Natural killer cell (primary cell): Measurements from ENCODE around the gene VPS45. TPM values are rescaled to one million over a fixed set of nuclear protein-coding genes. Genes with fewer than 3 reads are reported as not detected.

Source experiments
- ATAC-seq, 3 donors: fragments of 150-1000 bp in 2 of 3; fragments of 200-7000 bp in 1 of 3; cut with Tn5 transposase; 1 replicate in 1 of 3; 2 replicates in 2 of 3; pipeline ENCODE4 v1.10.0; 2021; ENCODE audit warnings: mild to moderate bottlenecking in 2 of 3, moderate library complexity in 2 of 3
- DNase-seq, 2 donors: peaks; one replicate each; pipeline versions ENCODE4 v3.0.0 to v3.0.0-alpha.2; 2013 to 2021; ENCODE audit warnings: mixed read lengths in 1 of 2
- H3K27ac ChIP-seq: one replicate; pipeline ENCODE4 v1.5.1; 2013; ENCODE audit warnings: mild to moderate bottlenecking, low read length
- H3K27me3 ChIP-seq: one replicate; pipeline ENCODE4 v1.6.1; 2013; ENCODE audit warnings: low read length; ENCODE audit not compliant: control insufficient read depth, insufficient read depth
- H3K36me3 ChIP-seq: one replicate; pipeline ENCODE4 v1.6.1; 2013; ENCODE audit warnings: low read length; ENCODE audit not compliant: control insufficient read depth, insufficient read depth
- H3K4me1 ChIP-seq: one replicate; pipeline ENCODE4 v1.6.1; 2013; ENCODE audit warnings: low read length; ENCODE audit not compliant: control insufficient read depth, insufficient read depth
- H3K4me3 ChIP-seq: one replicate; pipeline ENCODE4 v1.5.1; 2013; ENCODE audit warnings: low read length
- H3K9me3 ChIP-seq: one replicate; pipeline ENCODE4 v1.6.1; 2013; ENCODE audit warnings: low read length; ENCODE audit not compliant: control insufficient read depth, insufficient read depth
- H3K27ac Mint-ChIP-seq, 2 donors: one replicate each; pipeline ENCODE4 v1.8.0; 2022; ENCODE audit warnings: mild to moderate bottlenecking in 2 of 2, mixed read lengths in 2 of 2, moderate library complexity in 1 of 2
- H3K27me3 Mint-ChIP-seq, 2 donors: one replicate each; pipeline ENCODE4 v1.8.0; 2022; ENCODE audit warnings: low read depth in 2 of 2, mixed read lengths in 2 of 2
- H3K36me3 Mint-ChIP-seq: one replicate; pipeline ENCODE4 v1.8.0; 2022; ENCODE audit warnings: mixed read lengths
- H3K4me1 Mint-ChIP-seq, 2 donors: one replicate each; pipeline ENCODE4 v1.8.0; 2022; ENCODE audit warnings: mixed read lengths in 2 of 2
- H3K4me3 Mint-ChIP-seq: one replicate; pipeline ENCODE4 v1.8.0; 2022; ENCODE audit warnings: mild to moderate bottlenecking, moderate library complexity, mixed read lengths
- H3K9me3 Mint-ChIP-seq, 2 donors: one replicate each; pipeline ENCODE4 v1.8.0; 2022; ENCODE audit warnings: mixed read lengths in 2 of 2
- WGBS: methylation state at CpG from one replicate; pipeline ENCODE4 v1.1.7; 2013; ENCODE audit warnings: missing lambda C conversion rate; ENCODE audit not compliant: insufficient coverage; 5-methylcytosine and 5-hydroxymethylcytosine counted together
- intact Hi-C: fragments of 100-400 bp; cut with micrococcal nuclease; formaldehyde crosslinking; loops from one replicate; pipeline ENCODE4 v1.14.2; 2022
- total RNA-seq, 4 donors: library from RNA; stranded (reverse); fragments of 120-200 nt in 1 of 4; gene quantifications; one replicate each; pipeline versions ENCODE4 v1.2.3 to v1.2.4, GENCODE V29; 2013 to 2022
- TF ChIP-seq, protein P1 (sequence below): fragments of 200-600 bp; IDR thresholded peaks from one replicate; pipeline ENCODE4 v1.8.0; 2022; ENCODE audit warnings: antibody characterized with exemption

VPS45 gene
- total RNA-seq, 3 donors from 2014 or later (not counting 1 experiment from before 2014, with no cell fraction given): 28.8 to 41.1 (median 33.0) TPM

DNA sequence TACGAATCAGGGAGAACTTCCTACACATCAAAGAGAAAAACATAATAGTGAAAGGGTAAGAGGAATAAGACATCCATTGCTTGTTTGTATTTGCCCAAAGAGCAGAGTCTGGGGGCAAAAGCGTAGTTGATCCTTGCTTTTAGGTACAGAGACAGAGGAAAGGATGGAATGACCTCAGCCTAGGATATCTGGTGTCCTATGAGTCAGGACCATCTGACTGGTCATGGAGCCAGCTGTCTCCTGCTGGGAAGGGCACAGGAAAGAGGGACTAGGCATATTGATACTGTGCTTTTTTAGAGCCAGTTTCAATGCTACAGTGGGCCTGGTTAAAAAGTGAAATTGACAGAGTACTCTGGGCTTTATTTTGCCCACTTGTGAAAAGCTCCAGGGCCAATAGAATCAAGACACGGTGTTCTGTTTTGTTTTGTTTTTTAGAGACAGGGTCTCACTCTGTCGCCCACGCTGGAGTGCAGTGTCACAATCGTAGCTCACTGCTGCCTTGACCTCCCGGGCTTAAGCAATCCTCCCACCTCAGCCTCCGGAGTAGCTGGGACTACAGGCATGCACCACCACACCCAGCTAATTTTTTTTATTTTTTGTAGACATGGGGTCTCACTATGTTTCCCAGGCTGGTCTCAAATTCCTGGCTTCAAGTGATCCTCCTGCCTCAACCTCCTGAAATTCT lies 85.3 kb downstream of the VPS45 start:
- H3K9me3 ChIP-seq: no peaks in the 10 kb centered on the region
- Mint-ChIP-seq H3K4me1 (peaks cover 24 to 45% of the 10 kb centered on the region in 2 donors), H3K36me3 (peaks cover 3% of the 10 kb centered on the region), H3K9me3 (no peaks in the 10 kb centered on the region), H3K27ac (peak overlapping the region; percentile 21 to 35), H3K4me3 (no peak overlapping the region), H3K27me3 (no peaks in the 10 kb centered on the region)
- intact Hi-C loops: loop anchor here (5.0 kb wide), 2 partner anchors 34 to 86 kb away; partner anchors contain the start of gene VPS45
- H3K27ac ChIP-seq: no peak overlapping the region
- TF ChIP-seq, protein P1, sequence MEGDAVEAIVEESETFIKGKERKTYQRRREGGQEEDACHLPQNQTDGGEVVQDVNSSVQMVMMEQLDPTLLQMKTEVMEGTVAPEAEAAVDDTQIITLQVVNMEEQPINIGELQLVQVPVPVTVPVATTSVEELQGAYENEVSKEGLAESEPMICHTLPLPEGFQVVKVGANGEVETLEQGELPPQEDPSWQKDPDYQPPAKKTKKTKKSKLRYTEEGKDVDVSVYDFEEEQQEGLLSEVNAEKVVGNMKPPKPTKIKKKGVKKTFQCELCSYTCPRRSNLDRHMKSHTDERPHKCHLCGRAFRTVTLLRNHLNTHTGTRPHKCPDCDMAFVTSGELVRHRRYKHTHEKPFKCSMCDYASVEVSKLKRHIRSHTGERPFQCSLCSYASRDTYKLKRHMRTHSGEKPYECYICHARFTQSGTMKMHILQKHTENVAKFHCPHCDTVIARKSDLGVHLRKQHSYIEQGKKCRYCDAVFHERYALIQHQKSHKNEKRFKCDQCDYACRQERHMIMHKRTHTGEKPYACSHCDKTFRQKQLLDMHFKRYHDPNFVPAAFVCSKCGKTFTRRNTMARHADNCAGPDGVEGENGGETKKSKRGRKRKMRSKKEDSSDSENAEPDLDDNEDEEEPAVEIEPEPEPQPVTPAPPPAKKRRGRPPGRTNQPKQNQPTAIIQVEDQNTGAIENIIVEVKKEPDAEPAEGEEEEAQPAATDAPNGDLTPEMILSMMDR: no peak
- WGBS: 74% methylated on average over 7 of the region's 8 CpGs
- H3K36me3 ChIP-seq: peaks cover 42% of the 10 kb centered on the region
- H3K4me1 ChIP-seq: peaks cover 32% of the 10 kb centered on the region
- no peaks in the 10 kb centered on the region for H3K27me3 ChIP-seq
- no peak for DNase-seq
- no peak overlapping the region for H3K4me3 ChIP-seq
- no peak for ATAC-seq

DNA sequence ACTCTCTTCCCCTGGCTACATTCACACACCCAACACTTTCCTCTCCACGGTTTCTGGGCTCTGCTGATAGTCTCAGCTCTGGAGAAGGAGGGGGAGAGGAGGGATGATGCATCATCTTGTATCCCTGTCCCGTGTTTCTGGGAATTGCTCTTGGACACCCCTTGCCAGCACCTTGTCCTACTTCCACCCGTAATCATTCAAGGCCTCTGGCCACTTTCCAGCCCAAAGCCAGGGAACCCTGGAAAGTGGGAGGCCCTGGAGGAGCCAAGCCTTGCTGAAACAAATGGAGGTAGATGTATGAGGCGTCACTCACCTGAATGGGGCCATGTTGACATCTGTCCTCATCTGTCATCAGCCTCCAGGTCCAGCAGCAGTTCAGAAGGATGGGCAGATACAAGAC lies 86.6 kb downstream of the VPS45 start:
- Mint-ChIP-seq H3K36me3 (peaks cover 9% of the 10 kb centered on the region), H3K27me3 (no peaks in the 10 kb centered on the region), H3K9me3 (no peaks in the 10 kb centered on the region), H3K4me3 (no peak overlapping the region), H3K4me1 (peaks cover 17 to 39% of the 10 kb centered on the region in 2 donors), H3K27ac (peak overlapping the region; percentile 21 to 35)
- no peaks in the 10 kb centered on the region for H3K9me3 ChIP-seq
- 94% methylated on average over 2 of the region's 4 CpGs for WGBS
- intact Hi-C loops: loop anchor here (5.0 kb wide), 2 partner anchors 33 to 87 kb away; partner anchors contain the start of gene VPS45
- peaks cover 33% of the 10 kb centered on the region for H3K4me1 ChIP-seq
- ATAC-seq (no peak), DNase-seq (no peak)
- H3K27ac ChIP-seq: no peak overlapping the region
- H3K4me3 ChIP-seq: no peak overlapping the region
- TF ChIP-seq, protein P1: no peak
- H3K27me3 ChIP-seq: no peaks in the 10 kb centered on the region
- peaks cover 52% of the 10 kb centered on the region for H3K36me3 ChIP-seq

DNA sequence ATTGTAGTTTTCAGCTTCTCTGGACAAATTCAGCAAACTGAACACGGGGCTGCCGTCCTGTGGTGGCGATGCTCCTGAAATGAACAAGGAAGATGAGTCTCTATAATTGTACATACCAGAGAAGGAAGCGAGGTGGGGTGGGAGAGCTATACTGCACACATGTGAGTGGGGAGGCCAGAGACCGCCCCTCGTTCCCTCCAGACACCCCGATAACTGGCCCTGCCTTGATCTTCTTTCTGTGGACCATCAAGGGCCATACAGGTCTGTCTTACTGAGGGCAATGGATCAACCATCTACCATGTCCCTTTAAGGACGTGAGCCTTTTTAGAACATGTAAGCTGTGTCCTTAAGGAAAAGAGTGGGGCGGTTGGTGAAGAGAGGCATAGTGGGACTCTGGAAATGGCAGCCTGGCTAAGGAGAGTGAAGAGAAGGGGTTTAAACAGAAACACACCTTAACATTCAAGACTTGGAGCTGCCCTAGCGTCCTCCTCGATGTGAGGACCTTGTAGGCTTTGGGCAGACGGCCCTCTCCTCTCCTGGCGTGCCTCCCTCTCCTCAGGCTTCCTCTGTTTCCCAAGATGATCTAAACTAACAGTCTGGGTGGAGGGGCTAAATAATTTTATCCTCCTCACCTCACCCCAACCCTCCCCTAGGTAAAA lies 88.0 kb downstream of the VPS45 start:
- H3K27me3 Mint-ChIP-seq: no peaks in the 10 kb centered on the region
- no peak for ATAC-seq
- no peaks in the 10 kb centered on the region for H3K9me3 Mint-ChIP-seq
- Histone ChIP-seq H3K4me3 (no peak overlapping the region), H3K9me3 (no peaks in the 10 kb centered on the region), H3K4me1 (peaks cover 41% of the 10 kb centered on the region), H3K27ac (no peak overlapping the region), H3K36me3 (peaks cover 58% of the 10 kb centered on the region), H3K27me3 (no peaks in the 10 kb centered on the region)
- peak overlapping the region in 1 of 2 donors; percentile 1 for H3K27ac Mint-ChIP-seq
- H3K4me3 Mint-ChIP-seq: no peak overlapping the region
- WGBS: 94% methylated on average over 12 of the region's 13 CpGs
- H3K4me1 Mint-ChIP-seq: peaks cover 14 to 36% of the 10 kb centered on the region in 2 donors
- intact Hi-C loops: no loop called here
- H3K36me3 Mint-ChIP-seq: peaks cover 9% of the 10 kb centered on the region
- TF ChIP-seq, protein P1: no peak
- DNase-seq: no peak
